Measurements from ENCODE around the gene FARP1. TPM values are rescaled to one million over a fixed set of nuclear protein-coding genes. Genes with fewer than 3 reads are reported as not detected.
"Not testable (repeated sequence)": the region's sequence is repeated elsewhere in the genome, so short reads cannot be mapped to it uniquely, and the experiment has no call there.

The FARP1 gene
- total RNA-seq, 1 donor = 125 TPM

DNA sequence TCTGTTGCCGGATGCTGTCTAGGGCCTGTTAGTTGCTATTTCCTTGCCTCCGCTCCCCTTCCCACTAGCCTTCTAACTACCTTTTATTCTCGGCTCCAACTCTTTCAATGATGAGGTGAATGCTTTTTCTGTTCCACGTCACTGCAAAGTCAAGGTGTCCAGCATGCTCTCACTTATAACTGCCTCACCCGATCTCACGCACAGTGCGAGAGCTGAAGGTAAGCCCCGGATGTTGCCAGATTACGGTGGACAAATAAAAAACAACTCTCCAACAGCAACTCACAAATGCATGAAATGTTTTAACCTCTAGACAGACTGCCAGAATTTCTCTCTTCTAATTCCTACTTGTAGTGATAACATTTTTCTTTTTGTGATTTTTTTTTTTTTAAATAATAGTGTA, 264.1 kb downstream of the FARP1 start:
- no peak for DNase-seq (ENCODE audit: low read depth)
- TF ChIP-seq, protein P1, sequence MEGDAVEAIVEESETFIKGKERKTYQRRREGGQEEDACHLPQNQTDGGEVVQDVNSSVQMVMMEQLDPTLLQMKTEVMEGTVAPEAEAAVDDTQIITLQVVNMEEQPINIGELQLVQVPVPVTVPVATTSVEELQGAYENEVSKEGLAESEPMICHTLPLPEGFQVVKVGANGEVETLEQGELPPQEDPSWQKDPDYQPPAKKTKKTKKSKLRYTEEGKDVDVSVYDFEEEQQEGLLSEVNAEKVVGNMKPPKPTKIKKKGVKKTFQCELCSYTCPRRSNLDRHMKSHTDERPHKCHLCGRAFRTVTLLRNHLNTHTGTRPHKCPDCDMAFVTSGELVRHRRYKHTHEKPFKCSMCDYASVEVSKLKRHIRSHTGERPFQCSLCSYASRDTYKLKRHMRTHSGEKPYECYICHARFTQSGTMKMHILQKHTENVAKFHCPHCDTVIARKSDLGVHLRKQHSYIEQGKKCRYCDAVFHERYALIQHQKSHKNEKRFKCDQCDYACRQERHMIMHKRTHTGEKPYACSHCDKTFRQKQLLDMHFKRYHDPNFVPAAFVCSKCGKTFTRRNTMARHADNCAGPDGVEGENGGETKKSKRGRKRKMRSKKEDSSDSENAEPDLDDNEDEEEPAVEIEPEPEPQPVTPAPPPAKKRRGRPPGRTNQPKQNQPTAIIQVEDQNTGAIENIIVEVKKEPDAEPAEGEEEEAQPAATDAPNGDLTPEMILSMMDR (IDR thresholded peaks at IDR 0.05; ENCODE audit: insufficient read depth, low read depth, low read length) = no peak
- no peak overlapping the region for H3K4me3 ChIP-seq (ENCODE audit: low read depth, low read length)

DNA sequence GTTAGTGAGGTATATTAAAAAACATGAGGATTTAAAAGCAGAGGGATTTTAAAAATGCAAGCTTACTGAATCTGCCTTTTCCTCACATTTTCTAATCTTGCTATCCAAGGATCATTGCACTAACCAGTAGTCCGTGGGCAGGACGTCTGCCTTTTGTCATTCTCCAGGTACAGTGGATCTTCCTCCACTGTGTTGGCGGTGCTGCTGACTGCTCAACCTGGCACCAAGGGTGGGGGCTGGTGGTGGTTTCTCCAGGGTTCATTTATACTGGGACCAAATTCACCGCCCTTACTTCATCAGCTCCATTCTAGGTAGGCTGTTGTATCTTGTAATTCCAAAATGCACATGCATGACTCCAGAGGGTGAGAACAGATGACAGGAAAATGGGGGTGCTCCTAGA, 264.7 kb downstream of the FARP1 start:
- DNase-seq (ENCODE audit: low read depth) = no peak
- H3K4me3 ChIP-seq (ENCODE audit: low read depth, low read length) = no peak overlapping the region
- TF ChIP-seq, protein P1 (IDR thresholded peaks at IDR 0.05; ENCODE audit: insufficient read depth, low read depth, low read length) = no peak

DNA sequence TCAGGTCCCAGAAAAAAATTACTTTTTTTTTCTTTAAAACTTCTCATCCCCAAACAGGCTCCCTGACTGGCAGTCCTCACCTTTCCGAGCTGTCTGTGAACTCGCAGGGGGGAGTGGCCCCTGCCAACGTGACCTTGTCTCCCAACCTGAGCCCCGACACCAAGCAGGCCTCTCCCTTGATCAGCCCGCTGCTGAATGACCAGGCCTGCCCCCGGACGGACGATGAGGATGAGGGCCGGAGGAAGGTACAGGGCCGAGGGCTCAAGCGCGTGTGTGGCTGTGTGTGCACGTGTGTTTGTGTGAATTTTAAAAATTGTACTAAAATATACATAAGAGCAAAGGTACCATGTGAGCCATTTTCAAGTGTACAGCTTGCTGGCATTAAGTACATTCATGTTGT, 266.4 kb downstream of the FARP1 start:
- no peak for DNase-seq (ENCODE audit: low read depth)
- no peak overlapping the region for H3K4me3 ChIP-seq (ENCODE audit: low read depth, low read length)
- TF ChIP-seq, protein P1 (IDR thresholded peaks at IDR 0.05; ENCODE audit: insufficient read depth, low read depth, low read length) = no peak

DNA sequence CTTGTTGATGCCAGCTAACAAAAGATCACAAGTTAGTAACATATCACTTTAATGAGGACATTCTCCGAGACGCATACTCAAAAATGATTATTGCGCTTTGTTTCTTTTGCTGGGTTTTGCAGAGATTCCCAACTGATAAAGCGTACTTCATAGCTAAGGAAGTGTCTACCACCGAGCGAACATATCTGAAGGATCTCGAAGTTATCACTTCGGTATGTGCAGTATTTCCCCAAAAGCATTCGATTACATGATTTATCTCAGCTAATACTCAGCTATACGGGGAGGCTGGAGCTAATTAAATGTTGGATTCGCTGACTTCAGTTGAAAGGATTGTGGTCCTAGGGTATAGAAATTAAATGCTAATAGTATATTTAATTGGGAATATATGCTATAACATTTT, 267.7 kb downstream of the FARP1 start:
- no peak overlapping the region for H3K4me3 ChIP-seq (ENCODE audit: low read depth, low read length)
- DNase-seq (ENCODE audit: low read depth) = no peak
- TF ChIP-seq, protein P1 (IDR thresholded peaks at IDR 0.05; ENCODE audit: insufficient read depth, low read depth, low read length) = no peak

DNA sequence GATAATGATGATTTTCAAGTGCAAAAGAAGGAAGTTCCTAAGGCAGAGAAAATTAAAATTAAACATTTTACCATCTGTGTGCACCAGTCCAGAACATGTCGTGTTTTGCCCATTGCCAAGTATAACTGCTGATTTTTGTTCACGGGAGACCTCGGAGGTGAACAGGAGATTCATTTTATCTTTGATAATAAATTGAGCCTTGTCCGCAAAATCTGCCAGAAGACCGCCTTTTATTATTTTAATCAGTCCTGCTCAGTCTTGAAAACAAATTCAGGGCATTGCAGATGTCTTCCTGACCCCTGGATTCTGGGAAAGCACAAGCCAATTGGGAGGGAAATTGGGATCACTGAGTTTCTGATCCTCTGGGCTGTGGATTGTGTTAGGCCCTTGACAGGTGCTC, 268.1 kb downstream of the FARP1 start:
- TF ChIP-seq, protein P1 (IDR thresholded peaks at IDR 0.05; ENCODE audit: insufficient read depth, low read depth, low read length) = no peak
- no peak for DNase-seq (ENCODE audit: low read depth)
- no peak overlapping the region for H3K4me3 ChIP-seq (ENCODE audit: low read depth, low read length)

DNA sequence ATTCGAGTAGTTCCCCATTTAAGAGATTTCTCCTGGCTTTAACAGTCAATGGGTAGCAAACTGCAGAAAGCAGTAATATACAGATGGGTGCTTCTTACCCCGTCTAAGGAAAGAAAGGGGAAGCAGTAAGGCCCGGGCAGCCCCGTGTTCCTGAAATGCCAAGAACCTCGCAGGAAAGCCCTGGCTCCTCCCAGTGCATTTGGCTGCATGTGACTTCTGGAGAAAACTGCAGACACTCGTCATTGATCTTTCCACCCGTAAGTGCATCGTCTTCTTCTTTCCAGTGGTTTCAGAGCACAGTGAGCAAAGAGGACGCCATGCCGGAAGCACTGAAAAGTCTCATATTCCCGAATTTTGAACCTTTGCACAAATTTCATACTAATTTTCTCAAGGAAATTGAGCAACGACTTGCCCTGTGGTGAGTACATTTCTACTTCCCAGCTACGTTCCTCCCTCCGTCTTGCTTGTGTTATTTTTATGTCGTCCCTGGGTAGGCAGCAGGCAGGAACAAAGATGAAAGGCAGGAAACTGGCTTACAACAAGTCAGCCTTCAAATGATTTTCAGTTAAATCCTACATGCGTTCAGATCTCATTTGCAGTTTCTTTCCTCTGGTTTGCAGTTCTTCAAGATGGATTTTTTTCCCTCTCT, 268.8 kb downstream of the FARP1 start:
- no peak overlapping the region for H3K4me3 ChIP-seq (ENCODE audit: low read depth, low read length)
- TF ChIP-seq, protein P1 (IDR thresholded peaks at IDR 0.05; ENCODE audit: insufficient read depth, low read depth, low read length) = no peak
- DNase-seq (ENCODE audit: low read depth) = no peak

DNA sequence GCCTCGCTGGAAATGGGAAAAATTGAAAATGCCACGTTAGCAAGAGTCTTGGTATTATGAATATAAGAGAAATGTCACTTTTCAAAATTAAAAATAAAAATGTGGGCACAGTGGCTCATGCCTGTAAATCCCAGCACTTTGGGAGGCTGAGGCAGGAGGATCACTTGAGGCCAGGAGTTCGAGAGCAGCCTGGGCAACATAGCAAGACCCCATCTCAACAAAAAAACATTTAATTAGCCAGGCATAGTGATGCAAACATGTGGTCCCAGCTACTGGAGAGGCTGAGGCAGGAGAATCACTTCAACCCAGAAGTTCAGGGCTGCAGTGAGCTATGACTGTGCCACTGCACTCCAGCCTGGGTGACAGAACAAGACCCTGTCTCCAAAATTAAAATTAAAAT, 270.4 kb downstream of the FARP1 start:
- DNase-seq (ENCODE audit: low read depth); H3K4me3 ChIP-seq (ENCODE audit: low read depth, low read length): not testable (repeated sequence)
